GM23338 (cell line): ENCODE results near the gene ERGIC3. TPM values are rescaled to one million over a fixed set of nuclear protein-coding genes. Genes with fewer than 3 reads are reported as not detected.

Source experiments
- ATAC-seq: fragments of 200-7000 bp; cut with Tn5 transposase; 3 replicates; pipeline ENCODE4 v1.9.1; 2020
- DNase-seq: peaks from one replicate; pipeline ENCODE4 v3.0.0-alpha.2; 2015; ENCODE audit warnings: low spot score
- H2AFZ ChIP-seq: fragments of 200-600 bp; sonication (generic); 2 replicates; pipeline ENCODE4 v1.8.0; 2016; ENCODE audit warnings: antibody characterized with exemption, mild to moderate bottlenecking, moderate library complexity
- H3F3A ChIP-seq: fragments of 200-600 bp; sonication (generic); replicated peaks from 2 replicates; pipeline ENCODE4 v1.8.0; 2017; ENCODE audit warnings: antibody characterized with exemption, mixed run types, low read depth
- H3K27ac ChIP-seq: fragments of 200-600 bp; sonication (generic); 2 replicates; pipeline ENCODE4 v1.6.1; 2016; ENCODE audit warnings: low read depth
- H3K27me3 ChIP-seq: fragments of 200-600 bp; sonication (generic); 2 replicates; pipeline ENCODE4 v1.8.0; 2016; ENCODE audit warnings: mild to moderate bottlenecking, mixed run types, moderate library complexity; ENCODE audit not compliant: insufficient read depth
- H3K36me3 ChIP-seq: fragments of 200-600 bp; sonication (generic); 2 replicates; pipeline ENCODE4 v1.8.0; 2016; ENCODE audit warnings: mild to moderate bottlenecking; ENCODE audit not compliant: insufficient read depth
- H3K4me1 ChIP-seq: fragments of 200-600 bp; sonication (generic); 2 replicates; pipeline ENCODE4 v1.8.0; 2016; ENCODE audit warnings: mild to moderate bottlenecking, moderate library complexity; ENCODE audit not compliant: insufficient read depth
- H3K4me2 ChIP-seq: fragments of 200-600 bp; sonication (generic); 2 replicates; pipeline ENCODE4 v1.7.1; 2017; ENCODE audit warnings: mixed run types
- H3K4me3 ChIP-seq: fragments of 200-600 bp; sonication (generic); 2 replicates; pipeline ENCODE4 v1.6.1; 2016; ENCODE audit warnings: mixed run types
- H3K79me2 ChIP-seq: fragments of 200-600 bp; sonication (generic); replicated peaks from 2 replicates; pipeline ENCODE4 v1.8.0; 2017; ENCODE audit warnings: mild to moderate bottlenecking; ENCODE audit not compliant: insufficient read depth
- H3K9me2 ChIP-seq: fragments of 200-600 bp; sonication (generic); 2 replicates; pipeline ENCODE4 v1.8.0; 2017; ENCODE audit not compliant: insufficient read depth
- H4K20me1 ChIP-seq: fragments of 200-600 bp; sonication (generic); replicated peaks from 2 replicates; pipeline ENCODE4 v1.8.0; 2017; ENCODE audit warnings: mild to moderate bottlenecking; ENCODE audit not compliant: insufficient read depth
- H3K27ac Mint-ChIP-seq: 2 replicates; pipeline ENCODE4 v1.8.0; 2020; ENCODE audit warnings: inconsistent platforms, mild to moderate bottlenecking, moderate library complexity, mixed read lengths
- H3K27me3 Mint-ChIP-seq: 3 replicates; pipeline ENCODE4 v1.8.0; 2022; ENCODE audit warnings: low read depth, mild to moderate bottlenecking, moderate library complexity, mixed read lengths, inconsistent platforms; ENCODE audit not compliant: insufficient read depth, poor library complexity
- H3K36me3 Mint-ChIP-seq: 3 replicates; pipeline ENCODE4 v1.8.0; 2021; ENCODE audit warnings: low read depth, mild to moderate bottlenecking, inconsistent platforms, moderate library complexity, mixed read lengths
- H3K4me1 Mint-ChIP-seq: 3 replicates; pipeline ENCODE4 v1.8.0; 2020; ENCODE audit warnings: mild to moderate bottlenecking, inconsistent platforms, mixed read lengths
- H3K4me3 Mint-ChIP-seq: 3 replicates; pipeline ENCODE4 v1.8.0; 2021; ENCODE audit warnings: moderate library complexity, mild to moderate bottlenecking, inconsistent platforms, mixed read lengths
- H3K9me3 Mint-ChIP-seq: 3 replicates; pipeline ENCODE4 v1.8.0; 2020; ENCODE audit warnings: moderate library complexity, mild to moderate bottlenecking, inconsistent platforms, mixed read lengths
- CREB1 ChIP-seq: fragments of 250-450 bp; sonication (Bioruptor Pico); IDR thresholded peaks from 2 replicates; pipeline ENCODE4 v1.5.0; 2020; ENCODE audit warnings: low read depth, mild to moderate bottlenecking, moderate library complexity
- EZH2 ChIP-seq: fragments of 200-600 bp; sonication (generic); IDR thresholded peaks from one replicate; pipeline ENCODE4 v1.8.0; 2017; ENCODE audit warnings: antibody characterized with exemption, mild to moderate bottlenecking, low read depth; ENCODE audit not compliant: unreplicated experiment
- EZH2phosphoT487 ChIP-seq: fragments of 200-600 bp; sonication (generic); IDR thresholded peaks from one replicate; pipeline ENCODE4 v1.8.1; 2018; ENCODE audit warnings: antibody characterized with exemption; ENCODE audit not compliant: unreplicated experiment
- POLR2AphosphoS5 ChIP-seq: IDR thresholded peaks from 2 replicates; pipeline ENCODE4 v1.6.1; 2016; ENCODE audit warnings: antibody characterized with exemption, low read depth
- ZNF331 ChIP-seq: fragments of 250-450 bp; sonication (Bioruptor Pico); IDR thresholded peaks from 2 replicates; pipeline ENCODE4 v1.5.0; 2020; ENCODE audit warnings: low read depth, mild to moderate bottlenecking, moderate library complexity
- polyA plus RNA-seq: library from polyadenylated mRNA; unstranded; fragments of >200 nt; fragmentation: Nextera tagmentation; extraction: Ambion mirVana; gene quantifications from 2 replicates; pipeline ENCODE4 v1.2.1, GENCODE V29; 2016
- total RNA-seq: library from RNA; depleted of rRNA; stranded (reverse); fragments of >200 nt; shearing (Covaris generic); gene quantifications from 2 replicates; pipeline ENCODE4 v1.2.3, GENCODE V29; 2014
- TF ChIP-seq, protein P1 (sequence below): IDR thresholded peaks from one replicate; pipeline ENCODE4 v1.6.1; 2018; ENCODE audit warnings: antibody characterized with exemption; ENCODE audit not compliant: unreplicated experiment
- TF ChIP-seq, protein P2 (sequence below): fragments of 250-450 bp; sonication (Bioruptor Pico); IDR thresholded peaks from 2 replicates; pipeline ENCODE4 v1.5.0; 2020; ENCODE audit warnings: mild to moderate bottlenecking, moderate library complexity
- TF ChIP-seq, protein P3 (sequence below): IDR thresholded peaks from 2 replicates; pipeline ENCODE4 v1.6.1; 2016; ENCODE audit warnings: antibody characterized with exemption

ERGIC3 gene
- total and polyA plus RNA-seq, 2 experiments from 2014 or later: 139 to 147 TPM

DNA sequence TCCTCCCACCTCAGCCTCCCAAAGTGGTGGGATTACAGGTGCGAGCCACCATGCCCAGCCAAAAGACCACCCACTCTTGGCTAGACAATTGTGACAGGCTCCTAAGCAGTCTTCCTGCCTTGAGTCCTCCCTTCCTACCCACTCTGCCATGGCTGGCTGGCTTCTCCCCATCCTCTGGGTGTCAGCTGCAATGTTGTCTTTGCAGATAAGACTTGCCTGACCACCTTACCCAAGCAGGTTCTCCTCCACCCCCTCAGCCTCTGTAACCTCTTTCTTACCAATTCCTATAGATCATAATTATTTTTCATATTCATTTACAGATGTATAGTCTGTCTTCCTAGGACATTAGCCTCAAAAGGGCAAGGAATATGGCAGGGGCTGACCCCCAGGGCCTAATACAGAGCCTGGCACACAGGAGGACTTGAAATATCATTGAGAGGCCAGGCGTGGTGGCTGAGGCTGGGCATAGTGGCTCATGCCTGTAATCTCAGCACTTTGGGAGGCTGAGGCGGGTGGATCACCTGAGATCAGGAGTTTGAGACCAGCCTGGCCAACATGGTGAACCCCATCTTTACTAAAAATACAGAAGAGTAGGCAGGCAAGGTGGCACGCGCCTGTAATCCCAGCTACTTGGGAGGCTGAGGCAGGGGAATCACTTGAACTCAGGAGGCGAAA is 45.0 kb downstream of the ERGIC3 start:
- no peaks in the 10 kb centered on the region for H3K27me3 ChIP-seq
- no peak overlapping the region for H3K4me2 ChIP-seq
- TF ChIP-seq CREB1 (CRISPR knock-in tag): no peak
- TF ChIP-seq EZH2phosphoT487: no peak
- no peak for TF ChIP-seq POLR2AphosphoS5
- TF ChIP-seq, protein P1, sequence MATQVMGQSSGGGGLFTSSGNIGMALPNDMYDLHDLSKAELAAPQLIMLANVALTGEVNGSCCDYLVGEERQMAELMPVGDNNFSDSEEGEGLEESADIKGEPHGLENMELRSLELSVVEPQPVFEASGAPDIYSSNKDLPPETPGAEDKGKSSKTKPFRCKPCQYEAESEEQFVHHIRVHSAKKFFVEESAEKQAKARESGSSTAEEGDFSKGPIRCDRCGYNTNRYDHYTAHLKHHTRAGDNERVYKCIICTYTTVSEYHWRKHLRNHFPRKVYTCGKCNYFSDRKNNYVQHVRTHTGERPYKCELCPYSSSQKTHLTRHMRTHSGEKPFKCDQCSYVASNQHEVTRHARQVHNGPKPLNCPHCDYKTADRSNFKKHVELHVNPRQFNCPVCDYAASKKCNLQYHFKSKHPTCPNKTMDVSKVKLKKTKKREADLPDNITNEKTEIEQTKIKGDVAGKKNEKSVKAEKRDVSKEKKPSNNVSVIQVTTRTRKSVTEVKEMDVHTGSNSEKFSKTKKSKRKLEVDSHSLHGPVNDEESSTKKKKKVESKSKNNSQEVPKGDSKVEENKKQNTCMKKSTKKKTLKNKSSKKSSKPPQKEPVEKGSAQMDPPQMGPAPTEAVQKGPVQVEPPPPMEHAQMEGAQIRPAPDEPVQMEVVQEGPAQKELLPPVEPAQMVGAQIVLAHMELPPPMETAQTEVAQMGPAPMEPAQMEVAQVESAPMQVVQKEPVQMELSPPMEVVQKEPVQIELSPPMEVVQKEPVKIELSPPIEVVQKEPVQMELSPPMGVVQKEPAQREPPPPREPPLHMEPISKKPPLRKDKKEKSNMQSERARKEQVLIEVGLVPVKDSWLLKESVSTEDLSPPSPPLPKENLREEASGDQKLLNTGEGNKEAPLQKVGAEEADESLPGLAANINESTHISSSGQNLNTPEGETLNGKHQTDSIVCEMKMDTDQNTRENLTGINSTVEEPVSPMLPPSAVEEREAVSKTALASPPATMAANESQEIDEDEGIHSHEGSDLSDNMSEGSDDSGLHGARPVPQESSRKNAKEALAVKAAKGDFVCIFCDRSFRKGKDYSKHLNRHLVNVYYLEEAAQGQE: no peak
- TF ChIP-seq, protein P2, sequence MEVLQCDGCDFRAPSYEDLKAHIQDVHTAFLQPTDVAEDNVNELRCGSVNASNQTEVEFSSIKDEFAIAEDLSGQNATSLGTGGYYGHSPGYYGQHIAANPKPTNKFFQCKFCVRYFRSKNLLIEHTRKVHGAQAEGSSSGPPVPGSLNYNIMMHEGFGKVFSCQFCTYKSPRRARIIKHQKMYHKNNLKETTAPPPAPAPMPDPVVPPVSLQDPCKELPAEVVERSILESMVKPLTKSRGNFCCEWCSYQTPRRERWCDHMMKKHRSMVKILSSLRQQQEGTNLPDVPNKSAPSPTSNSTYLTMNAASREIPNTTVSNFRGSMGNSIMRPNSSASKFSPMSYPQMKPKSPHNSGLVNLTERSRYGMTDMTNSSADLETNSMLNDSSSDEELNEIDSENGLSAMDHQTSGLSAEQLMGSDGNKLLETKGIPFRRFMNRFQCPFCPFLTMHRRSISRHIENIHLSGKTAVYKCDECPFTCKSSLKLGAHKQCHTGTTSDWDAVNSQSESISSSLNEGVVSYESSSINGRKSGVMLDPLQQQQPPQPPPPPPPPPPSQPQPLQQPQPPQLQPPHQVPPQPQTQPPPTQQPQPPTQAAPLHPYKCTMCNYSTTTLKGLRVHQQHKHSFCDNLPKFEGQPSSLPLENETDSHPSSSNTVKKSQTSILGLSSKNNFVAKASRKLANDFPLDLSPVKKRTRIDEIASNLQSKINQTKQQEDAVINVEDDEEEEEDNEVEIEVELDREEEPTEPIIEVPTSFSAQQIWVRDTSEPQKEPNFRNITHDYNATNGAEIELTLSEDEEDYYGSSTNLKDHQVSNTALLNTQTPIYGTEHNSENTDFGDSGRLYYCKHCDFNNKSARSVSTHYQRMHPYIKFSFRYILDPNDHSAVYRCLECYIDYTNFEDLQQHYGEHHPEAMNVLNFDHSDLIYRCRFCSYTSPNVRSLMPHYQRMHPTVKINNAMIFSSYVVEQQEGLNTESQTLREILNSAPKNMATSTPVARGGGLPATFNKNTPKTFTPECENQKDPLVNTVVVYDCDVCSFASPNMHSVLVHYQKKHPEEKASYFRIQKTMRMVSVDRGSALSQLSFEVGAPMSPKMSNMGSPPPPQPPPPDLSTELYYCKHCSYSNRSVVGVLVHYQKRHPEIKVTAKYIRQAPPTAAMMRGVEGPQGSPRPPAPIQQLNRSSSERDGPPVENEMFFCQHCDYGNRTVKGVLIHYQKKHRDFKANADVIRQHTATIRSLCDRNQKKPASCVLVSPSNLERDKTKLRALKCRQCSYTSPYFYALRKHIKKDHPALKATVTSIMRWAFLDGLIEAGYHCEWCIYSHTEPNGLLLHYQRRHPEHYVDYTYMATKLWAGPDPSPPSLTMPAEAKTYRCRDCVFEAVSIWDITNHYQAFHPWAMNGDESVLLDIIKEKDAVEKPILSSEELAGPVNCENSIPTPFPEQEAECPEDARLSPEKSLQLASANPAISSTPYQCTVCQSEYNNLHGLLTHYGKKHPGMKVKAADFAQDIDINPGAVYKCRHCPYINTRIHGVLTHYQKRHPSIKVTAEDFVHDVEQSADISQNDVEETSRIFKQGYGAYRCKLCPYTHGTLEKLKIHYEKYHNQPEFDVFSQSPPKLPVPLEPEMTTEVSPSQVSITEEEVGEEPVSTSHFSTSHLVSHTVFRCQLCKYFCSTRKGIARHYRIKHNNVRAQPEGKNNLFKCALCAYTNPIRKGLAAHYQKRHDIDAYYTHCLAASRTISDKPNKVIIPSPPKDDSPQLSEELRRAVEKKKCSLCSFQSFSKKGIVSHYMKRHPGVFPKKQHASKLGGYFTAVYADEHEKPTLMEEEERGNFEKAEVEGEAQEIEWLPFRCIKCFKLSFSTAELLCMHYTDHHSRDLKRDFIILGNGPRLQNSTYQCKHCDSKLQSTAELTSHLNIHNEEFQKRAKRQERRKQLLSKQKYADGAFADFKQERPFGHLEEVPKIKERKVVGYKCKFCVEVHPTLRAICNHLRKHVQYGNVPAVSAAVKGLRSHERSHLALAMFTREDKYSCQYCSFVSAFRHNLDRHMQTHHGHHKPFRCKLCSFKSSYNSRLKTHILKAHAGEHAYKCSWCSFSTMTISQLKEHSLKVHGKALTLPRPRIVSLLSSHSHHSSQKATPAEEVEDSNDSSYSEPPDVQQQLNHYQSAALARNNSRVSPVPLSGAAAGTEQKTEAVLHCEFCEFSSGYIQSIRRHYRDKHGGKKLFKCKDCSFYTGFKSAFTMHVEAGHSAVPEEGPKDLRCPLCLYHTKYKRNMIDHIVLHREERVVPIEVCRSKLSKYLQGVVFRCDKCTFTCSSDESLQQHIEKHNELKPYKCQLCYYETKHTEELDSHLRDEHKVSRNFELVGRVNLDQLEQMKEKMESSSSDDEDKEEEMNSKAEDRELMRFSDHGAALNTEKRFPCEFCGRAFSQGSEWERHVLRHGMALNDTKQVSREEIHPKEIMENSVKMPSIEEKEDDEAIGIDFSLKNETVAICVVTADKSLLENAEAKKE (CRISPR knock-in tag): no peak
- no peak for TF ChIP-seq ZNF331
- TF ChIP-seq, protein P3, sequence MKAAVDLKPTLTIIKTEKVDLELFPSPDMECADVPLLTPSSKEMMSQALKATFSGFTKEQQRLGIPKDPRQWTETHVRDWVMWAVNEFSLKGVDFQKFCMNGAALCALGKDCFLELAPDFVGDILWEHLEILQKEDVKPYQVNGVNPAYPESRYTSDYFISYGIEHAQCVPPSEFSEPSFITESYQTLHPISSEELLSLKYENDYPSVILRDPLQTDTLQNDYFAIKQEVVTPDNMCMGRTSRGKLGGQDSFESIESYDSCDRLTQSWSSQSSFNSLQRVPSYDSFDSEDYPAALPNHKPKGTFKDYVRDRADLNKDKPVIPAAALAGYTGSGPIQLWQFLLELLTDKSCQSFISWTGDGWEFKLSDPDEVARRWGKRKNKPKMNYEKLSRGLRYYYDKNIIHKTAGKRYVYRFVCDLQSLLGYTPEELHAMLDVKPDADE: no peak
- TF ChIP-seq EZH2: no peak
- Mint-ChIP-seq H3K27ac (no peak overlapping the region), H3K9me3 (no peaks in the 10 kb centered on the region; the same call in 1 of the 3 replicates), H3K36me3 (no peaks in the 10 kb centered on the region), H3K27me3 (peaks cover 3% of the 10 kb centered on the region), H3K4me3 (no peak overlapping the region), H3K4me1 (no peaks in the 10 kb centered on the region; the same call in 1 of the 3 replicates)
- H4K20me1 ChIP-seq: no peaks in the 10 kb centered on the region
- peaks cover 6% of the 10 kb centered on the region; the same call in 1 of the 2 replicates for H3K4me1 ChIP-seq
- H3F3A ChIP-seq: 0 out of 2 replicates have a peak, but pooled peaks cover 7% of the 10 kb centered on the region
- ATAC-seq: no peak
- DNase-seq: no peak
- no peak overlapping the region for H3K4me3 ChIP-seq
- no peak overlapping the region for H2AFZ ChIP-seq
- H3K27ac ChIP-seq: no peak overlapping the region
- no peaks in the 10 kb centered on the region for H3K36me3 ChIP-seq
- no peaks in the 10 kb centered on the region for H3K9me2 ChIP-seq
- H3K79me2 ChIP-seq: no peaks in the 10 kb centered on the region
